Hypothalamus (tissue), 51 donors: Measurements from ENCODE around the gene GATAD2B.
"Not testable (repeated sequence)": the region's sequence is repeated elsewhere in the genome, so short reads cannot be mapped to it uniquely, and the experiment has no call there.

Source experiments
- DNase-seq, 51 donors: peaks; one replicate each; lab custom pipeline; 2025; lab: John Stamatoyannopoulos, UW

Gene GATAD2B

DNA sequence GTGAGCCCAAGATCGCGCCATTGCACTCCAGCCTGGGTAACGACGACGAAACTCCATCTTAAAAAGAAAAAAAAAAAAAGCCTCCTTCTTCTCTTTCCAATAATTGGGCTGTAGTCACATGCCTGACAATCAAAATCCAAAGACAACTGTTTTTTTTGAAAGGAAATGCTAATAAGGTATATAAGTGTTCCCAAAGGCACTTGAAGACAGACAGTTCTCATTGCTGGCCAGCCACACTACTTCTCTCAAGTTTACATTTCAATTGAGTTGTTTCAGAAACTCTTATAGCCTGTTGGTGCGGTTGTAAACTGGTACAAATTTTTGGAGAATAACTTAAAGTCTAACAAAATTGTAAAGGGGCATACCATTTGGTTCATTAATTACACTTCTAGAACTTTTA, 23.3 kb downstream of the GATAD2B start:
- DNase-seq, result no peak

DNA sequence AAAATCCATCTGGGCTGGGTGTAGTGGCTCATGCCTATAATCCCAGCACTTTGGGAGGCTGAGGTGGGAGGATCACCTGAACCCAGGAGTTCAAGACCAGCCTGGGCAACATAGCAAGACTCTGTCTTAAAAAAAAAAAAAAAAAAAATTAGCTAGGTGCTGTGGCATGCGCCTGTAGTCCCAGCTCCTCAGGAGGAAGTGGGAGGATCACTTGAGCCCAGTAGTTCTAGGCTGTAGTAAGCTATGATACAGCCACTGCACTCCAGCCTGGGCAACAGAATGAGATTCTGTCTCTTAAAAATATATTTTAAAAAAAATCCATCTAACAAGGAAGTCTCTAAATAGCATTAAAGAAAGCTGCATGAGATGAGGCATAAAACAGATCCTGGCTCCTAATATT, 26.9 kb downstream of the GATAD2B start:
- DNase-seq, result not testable (repeated sequence)

DNA sequence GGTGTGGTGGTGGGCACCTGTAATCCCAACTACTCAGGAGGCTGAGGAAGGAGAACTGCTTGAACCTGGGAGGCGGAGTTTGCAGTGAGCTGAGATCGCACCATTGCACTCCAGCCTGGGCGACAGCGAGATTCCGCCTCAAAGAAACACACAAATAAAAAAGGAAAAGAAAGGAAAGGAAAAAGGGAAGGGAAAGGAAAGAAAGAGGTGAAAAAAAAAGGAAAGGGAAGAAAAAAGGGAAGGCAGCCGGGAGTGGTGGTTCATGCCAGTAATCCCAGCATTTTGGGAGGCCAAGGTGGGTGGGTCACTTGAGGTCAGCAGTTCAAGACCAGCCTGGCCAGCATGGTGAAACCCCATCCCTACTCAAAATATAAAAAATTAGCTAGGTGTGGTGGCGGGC, 31.7 kb downstream of the GATAD2B start:
- not testable (repeated sequence) for DNase-seq

DNA sequence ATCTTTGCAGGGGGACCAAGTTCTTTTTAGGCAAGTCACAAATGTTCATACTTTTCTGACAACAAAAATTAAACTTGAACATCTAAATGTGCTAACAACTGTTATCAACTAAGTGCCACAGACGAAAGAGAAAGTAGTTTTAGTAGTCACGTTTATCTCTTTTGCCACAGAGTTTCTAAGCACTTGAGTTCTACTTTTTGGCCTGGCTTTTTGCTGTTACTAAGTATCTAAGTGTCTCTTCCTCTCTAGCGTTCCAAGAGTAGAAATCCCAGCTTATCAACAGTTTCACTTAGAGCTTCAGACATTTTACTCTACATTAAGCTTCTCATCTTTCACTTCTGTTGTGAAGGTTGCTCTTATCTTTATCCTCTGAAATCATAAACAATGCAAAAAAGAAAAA, 34.2 kb downstream of the GATAD2B start:
- DNase-seq, result no peak

DNA sequence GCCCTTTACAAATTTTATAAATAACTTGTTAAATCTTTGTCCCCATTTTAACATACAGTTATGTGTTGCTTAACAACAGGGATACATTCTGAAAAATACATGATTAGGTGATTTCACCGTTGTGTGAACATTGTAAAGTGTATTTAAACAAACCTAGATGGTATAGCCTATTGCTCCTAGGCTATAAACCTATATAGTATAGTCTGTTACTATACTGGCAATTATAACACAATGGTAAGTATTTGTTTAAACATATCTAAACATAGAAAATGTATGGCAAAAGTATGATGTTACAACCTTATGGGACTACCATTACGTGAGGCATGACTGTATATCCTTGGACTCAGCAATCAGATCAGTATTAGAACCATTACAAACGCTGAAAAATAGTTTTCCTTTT, 36.6 kb downstream of the GATAD2B start:
- DNase-seq, result no peak

DNA sequence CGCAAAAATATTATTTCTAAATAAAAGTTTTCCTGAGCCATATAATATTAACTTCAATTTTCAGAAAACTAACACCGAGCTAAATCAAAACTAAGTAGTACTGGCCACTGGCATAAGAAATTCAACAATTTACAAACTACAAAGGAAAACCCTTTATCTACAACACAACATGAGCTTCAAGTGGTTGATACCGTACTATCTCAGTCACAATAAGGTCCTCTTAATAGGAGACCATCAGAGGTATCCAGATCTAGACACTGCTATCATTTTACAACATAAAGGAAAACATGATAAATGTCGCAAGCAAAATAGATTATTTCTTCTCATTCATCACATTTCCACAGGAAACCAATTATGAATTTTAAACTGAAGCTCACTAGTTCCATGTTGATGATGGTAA, 39.5 kb downstream of the GATAD2B start:
- no peak for DNase-seq

DNA sequence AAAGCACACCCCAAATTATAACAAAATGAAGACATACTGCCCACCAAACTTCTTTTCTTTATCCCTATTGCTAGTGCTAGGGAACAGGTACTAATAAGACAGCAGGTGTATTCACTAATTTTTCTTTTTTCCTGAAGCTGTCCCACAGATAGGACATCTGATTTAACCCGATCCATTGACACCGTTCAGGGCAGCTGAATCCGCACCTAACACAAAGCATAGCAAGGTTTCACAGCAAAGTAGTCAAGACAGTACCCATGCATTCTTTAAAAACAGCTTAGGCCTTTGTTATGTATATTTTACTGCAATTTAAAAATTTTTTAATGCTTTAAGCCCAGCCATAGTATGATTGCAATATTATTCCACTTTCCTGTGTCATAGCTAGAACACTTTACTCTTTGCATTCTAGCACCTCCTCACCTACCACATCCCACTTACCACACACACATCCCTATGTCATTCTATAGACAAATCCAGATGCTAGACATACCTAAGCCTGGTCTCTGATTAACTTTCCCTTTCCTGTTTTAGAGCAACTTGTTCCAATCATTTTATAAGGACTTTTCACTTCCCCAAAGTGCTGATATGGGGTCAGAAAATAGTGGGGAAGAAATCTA, 40.4 kb downstream of the GATAD2B start:
- no peak for DNase-seq

DNA sequence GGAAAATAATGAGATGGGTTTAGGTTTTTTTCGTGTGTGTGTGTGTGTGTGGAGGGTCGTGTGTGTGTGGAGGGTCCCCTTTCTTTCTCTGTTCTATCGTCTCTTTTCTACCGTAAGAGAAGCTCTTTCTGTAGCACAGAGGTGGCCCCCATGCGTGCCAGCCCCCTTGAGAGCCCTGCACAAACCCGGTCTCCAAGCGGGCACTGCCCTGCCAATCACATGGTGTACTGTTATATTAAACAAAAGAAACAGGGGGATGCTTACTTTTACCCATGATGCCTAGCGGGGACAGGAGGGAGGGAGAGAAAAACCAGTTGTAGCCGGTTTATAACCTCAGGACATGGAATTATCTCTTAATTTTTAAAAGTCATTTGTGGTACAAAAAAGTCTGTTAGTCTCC, 41.0 kb downstream of the GATAD2B start:
- DNase-seq, result peak in 12 of 51 donors; percentile 0 to 40 (median 4)

DNA sequence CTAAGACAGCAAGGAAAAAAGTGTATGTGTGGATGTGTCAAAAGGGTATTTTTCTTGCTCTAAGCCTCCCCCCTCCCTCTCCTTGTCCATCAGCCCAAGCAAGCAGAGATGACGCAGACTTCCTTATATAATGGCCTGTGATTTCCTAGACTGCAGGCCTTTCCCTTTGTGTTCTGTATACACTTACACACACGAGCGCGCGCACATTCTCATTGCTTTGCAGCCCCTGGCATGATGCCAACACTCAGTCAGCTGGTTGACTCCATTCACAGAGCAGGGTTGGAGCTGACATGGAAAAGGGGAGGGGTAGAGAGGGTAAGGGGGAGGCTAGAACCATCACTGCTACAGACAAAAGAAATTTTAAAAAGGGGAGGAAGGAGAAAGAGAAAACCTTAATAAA, 41.8 kb downstream of the GATAD2B start:
- DNase-seq, result peak; percentile 9 to 92 (median 81)

DNA sequence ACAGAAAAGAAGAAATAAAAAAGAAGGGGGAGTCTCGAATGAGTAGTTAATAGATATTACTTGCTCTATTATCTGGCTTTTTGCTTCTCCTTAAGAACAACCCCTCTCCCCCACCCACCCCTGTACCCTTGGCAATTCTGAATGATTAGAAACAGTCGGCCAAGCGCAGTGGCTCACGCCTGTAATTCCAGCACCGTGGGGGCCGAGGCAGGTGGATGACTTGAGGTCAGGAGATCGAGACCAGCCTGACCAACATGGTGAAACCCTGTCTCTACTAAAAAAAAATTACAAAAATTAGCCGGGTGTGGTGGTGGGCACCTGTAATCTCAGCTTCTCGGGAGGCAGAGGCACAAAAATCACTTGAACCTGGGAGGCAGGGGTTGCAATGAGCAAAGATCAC, 42.7 kb downstream of the GATAD2B start:
- DNase-seq, result no peak

DNA sequence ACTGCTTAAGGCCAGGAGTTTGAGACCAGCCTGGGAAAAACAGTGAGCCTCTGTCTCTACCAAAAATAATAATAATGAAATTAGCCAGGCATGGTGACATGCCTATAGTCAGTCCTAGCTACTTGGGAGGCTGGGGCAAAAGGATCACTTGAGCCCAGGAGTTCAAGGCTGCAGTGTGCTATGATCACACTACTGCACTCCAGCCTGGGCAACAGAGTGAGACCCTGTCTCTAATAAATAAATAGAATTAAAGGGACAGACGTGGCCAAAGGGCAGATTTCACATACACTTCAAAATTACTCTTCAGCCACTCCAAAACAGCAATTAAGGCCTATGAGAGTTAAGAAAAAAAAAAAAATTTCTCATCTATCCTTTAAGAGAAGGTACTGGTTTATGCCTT, 45.7 kb downstream of the GATAD2B start:
- DNase-seq, result no peak

DNA sequence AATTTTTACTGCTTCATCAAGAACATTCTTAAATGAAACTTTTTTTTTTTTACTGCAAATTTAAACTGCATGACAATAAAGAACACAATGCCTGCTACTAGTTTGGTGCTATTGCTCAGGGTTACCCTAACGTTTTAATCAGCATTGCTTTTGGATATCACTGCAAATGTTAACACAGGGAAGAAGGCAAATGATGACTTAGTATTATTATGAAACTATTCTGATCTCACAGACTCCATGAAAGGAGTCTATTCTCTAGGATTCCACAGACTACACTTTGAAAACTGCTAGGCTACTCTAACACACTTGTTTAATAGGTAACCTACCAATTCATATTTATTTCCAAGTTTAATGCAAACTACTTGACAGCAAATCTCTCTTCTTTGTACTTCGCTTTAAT, 49.8 kb downstream of the GATAD2B start:
- DNase-seq, result no peak

DNA sequence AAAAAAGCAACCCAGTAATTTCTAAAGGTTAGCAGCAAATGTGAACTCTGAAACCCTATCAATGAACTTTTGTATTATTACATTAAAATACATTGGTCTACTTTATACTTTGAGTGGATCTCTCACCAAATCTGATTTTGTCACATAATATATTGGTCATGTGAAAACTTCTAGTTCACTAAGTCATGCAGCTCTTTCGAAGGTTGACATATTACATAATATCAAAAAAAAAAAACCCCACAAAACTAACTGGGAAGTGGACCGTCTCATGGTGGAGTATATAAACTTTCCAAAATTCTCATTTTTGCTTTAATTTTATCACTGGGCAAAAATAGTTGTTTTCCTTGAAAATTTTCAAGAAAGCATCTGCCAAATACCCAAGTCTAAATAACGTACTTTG, 50.4 kb downstream of the GATAD2B start:
- DNase-seq, result no peak

DNA sequence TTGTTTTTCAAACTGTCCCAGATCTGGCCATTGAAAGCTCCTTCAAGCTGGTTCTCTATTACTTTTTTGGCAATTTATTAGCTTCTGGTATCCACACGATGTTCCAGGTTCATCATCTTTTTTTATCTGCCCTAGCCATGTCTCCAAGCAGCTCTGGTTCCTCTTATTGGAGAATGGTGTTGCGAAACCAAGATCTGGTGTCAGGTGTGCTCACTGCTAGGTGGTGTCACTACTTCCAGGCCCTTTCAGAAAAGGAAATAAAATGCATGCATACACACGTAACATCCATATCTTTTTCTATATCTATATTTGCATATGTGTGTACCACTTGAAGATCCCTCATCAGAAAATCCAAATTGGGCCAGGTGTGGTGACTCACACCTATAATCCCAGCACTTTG, 53.3 kb downstream of the GATAD2B start:
- DNase-seq, result no peak

DNA sequence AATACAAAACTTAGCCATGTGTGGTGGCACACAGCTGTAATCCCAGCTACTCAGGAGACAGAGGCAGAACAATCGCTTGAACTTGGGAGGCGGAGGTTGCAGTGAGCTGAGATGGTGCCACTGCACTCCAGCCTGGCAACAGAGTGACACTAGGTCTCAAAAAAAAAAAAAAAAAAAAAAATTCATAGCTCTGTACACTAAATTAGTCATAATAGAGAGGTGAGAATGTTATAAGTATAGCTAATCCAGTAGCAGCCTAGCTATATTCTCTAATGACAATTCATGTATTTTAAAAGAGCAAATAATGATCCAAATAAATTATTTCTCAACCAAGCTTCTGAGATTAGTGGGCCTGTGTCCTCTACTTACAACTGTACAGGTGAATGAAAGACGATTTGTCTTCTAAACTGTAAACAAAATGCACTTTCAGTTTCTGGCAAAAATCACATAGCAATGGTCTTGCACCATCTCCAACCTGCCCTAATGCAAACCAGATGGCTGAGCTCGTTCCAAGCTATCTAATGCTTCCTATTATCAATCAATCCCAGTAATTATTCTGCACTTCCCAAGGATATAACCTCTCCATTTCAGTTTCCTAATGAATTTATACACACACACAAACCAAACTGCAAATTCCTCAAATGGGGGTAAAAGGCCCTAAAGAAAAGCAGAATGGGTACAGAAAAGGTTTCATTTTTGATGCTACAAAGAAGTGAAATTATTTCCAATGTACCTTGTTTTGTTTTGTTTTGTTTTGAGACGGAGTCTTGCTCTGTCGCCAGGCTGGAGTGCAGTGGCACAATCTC, 56.5 kb downstream of the GATAD2B start:
- DNase-seq, result no peak

DNA sequence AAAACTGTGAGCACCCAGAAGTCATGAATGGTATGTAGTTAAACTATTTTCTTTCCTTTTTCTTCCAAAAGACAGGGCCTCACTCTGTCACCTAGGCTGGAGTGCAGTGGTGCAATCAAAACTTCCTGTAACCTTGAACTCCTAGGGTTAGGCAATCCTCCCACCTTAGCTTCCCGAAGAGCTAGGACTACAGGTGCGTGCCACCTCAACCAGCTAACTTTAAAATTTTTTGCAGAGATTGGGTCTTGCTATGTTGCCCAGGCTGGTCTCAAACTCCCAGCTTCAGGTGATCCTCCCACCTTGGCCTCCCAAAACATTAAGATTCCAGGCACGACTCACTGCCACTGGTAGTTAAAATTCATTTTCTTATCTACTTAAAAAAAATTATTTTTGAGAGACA, 62.5 kb downstream of the GATAD2B start:
- no peak for DNase-seq

DNA sequence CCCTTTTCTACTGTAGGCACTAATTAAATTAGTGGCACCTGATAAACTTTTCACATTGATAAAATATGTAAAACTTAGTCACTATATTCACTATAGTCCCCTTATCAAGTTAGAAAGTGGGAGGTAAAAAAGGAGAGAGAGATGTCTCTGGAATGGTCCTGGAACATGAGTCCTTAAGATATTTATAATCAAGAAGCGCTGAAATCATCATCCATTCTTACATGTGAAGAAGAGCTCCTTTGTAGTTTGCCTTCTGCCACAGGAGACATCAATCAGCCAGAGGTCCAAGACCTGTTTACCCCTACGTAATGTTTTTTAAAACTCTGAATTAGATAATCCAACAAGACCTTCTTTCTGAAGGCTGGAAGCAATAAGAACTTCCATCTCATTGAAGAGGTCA, 65.3 kb downstream of the GATAD2B start:
- no peak for DNase-seq

DNA sequence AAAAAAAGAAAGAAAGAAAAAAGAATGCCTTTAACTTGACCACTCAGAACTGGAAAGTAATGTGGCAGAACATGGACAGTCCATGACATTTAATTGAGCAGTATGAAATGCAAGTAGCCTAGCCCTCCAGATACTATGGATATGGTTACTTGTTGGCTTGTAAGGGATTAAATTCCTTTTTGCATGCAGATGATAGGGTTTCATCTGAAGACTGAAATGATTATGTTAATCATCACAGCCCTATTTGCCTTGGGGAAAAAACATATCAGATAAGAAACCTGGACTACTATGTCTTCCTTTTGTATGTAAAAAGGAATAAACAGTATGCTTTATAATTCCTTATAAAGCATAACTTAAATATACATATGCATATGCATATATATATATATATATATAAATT, 66.0 kb downstream of the GATAD2B start:
- no peak for DNase-seq

DNA sequence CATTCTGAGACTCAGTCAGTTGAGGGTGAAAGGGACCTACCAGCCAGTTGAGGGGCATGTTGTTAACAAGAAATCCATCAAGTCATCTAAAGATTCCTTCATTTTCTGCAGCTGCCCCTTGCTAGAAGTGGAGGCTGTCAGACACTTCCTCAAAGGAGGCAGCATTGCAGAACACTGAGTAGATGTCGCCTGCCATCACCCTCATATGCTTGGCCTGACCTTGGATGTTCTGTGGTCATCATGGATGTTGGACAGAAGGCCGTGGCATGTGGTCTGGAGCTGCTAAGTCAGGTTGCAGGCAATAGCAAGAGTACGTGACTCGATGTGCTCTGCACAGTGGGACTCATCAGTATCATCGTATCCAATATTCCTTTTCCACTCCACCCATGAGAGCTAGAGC, 70.6 kb downstream of the GATAD2B start:
- DNase-seq, result no peak

DNA sequence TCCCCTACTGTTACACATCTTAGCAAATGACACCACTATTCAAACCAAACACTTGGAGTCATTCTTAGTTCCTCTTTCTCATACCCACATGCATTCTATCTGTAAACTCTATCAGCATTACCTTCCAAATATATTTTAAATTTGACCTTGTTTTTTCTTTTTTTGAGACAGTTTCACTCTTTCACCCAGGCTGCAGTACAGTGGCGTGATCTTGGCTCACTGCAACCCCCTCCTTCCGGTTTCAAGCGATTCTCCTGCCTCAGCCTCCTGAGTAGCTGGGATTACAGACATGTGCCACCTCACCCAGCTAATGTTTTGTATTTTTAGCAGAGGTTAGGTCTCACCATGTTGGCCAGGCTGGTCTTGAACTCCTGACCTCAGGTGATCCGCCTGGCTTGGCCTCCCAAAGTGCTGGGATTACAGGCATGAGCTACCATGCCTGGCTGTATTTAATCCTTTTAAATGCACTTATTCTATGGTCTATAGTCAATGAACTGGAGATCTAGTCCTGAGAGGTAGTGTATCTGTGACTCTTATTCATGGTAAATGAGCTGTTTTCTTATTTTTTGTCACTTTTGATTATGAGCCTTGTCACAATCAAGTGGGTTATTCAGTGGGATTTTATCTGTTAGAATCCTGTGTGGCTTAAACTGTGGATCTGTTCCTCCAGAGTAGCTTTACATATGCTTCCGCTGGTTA, 73.1 kb downstream of the GATAD2B start:
- DNase-seq, result no peak

DNA sequence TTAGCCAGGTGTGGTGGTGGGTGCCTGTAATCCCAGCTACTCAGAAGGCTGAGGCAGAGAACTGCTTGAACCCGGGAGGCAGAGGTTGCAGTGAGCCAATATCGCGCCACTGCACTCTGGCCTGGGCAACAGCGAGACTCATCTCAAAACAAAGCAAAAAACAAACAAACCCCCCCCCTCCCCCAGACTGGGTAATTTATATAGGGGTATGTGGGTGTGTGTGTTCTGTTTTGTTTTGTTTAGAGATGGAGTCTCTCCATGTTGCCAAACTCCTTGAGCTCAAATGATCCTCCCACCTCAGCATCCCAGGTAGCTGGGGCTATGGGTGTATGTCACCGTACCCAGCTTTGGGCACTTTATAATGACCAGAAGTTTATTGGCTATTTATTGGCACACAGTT, 74.0 kb downstream of the GATAD2B start:
- DNase-seq, result peak in 9 of 51 donors; percentile 3 to 97 (median 41)

DNA sequence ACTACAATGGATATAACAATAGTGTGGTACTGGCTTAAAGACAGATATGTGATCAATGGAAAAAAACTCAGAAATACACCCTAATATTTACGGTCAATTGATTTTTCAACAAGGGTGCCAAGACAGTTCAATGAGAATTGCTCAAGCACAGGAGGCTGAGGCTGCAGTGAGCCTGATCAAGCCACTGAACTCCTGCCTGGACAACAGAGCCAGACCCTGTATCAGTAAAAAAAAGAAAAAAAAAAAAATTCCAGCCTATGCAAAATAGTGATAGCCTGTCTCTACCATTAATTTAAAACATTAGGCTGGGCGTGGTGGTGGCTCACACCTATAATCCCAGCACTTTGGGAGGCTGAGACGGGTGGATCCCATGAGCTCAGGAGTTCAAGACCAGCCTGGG, 77.6 kb downstream of the GATAD2B start:
- no peak for DNase-seq
